Activated B cell treated with CpG ODN at 0.5 μM for 24 hours (primary cell): ENCODE results near the gene ALKBH5. TPM values are rescaled to one million over a fixed set of nuclear protein-coding genes. Genes with fewer than 3 reads are reported as not detected.
A peak's percentile ranks its signal among the peaks of the same experiment; 100 is the strongest.

ENCODE experiments used
- ATAC-seq: fragments of 200-7000 bp; cut with Tn5 transposase; one replicate; pipeline ENCODE4 v1.10.0; 2021; ENCODE audit warnings: low read depth, mild to moderate bottlenecking, moderate library complexity
- CTCF ChIA-PET: fragments of 350-600 bp; sonication (Branson Sonifier 250); formaldehyde crosslinking; loops from one replicate; lab custom pipeline; 2021; ENCODE audit warnings: antibody characterized with exemption; lab: Charles Lee
- POLR2A ChIA-PET: fragments of 350-600 bp; sonication (Branson Sonifier 250); formaldehyde crosslinking; loops from one replicate; lab custom pipeline; 2021; ENCODE audit warnings: antibody characterized with exemption; lab: Charles Lee
- DNase-seq: peaks from one replicate; pipeline ENCODE4 v3.0.0; 2022
- H3K27ac Mint-ChIP-seq: one replicate; pipeline ENCODE4 v1.8.0; 2020; ENCODE audit warnings: mixed read lengths
- H3K27me3 Mint-ChIP-seq: one replicate; pipeline ENCODE4 v1.8.0; 2021; ENCODE audit warnings: mixed read lengths
- H3K36me3 Mint-ChIP-seq: one replicate; pipeline ENCODE4 v1.8.0; 2021; ENCODE audit warnings: low read depth, mixed read lengths
- H3K4me1 Mint-ChIP-seq: one replicate; pipeline ENCODE4 v1.8.0; 2021; ENCODE audit warnings: mixed read lengths
- H3K4me3 Mint-ChIP-seq: one replicate; pipeline ENCODE4 v1.8.0; 2020; ENCODE audit warnings: mild to moderate bottlenecking, mixed read lengths
- H3K9me3 Mint-ChIP-seq: one replicate; pipeline ENCODE4 v1.8.0; 2020; ENCODE audit warnings: mixed read lengths
- intact Hi-C: fragments of 100-400 bp; cut with micrococcal nuclease; formaldehyde crosslinking; loops from one replicate; pipeline ENCODE4 v1.15.1; 2024
- total RNA-seq: library from RNA; stranded (reverse); gene quantifications from 2 replicates; pipeline ENCODE4 v1.2.3, GENCODE V29; 2022
- TF ChIP-seq, protein P1 (sequence below): fragments of 200-600 bp; IDR thresholded peaks from one replicate; pipeline ENCODE4 v1.8.0; 2022; ENCODE audit warnings: antibody characterized with exemption, mild to moderate bottlenecking

The ALKBH5 gene
- total RNA-seq, 1 donor from 2014 or later = 74.6 TPM

- CTCF ChIA-PET = no interaction called here
- no peak for DNase-seq
- intact Hi-C loops = no loop called here
Measured at GRCh38 chr17:18257268-18257981, 73.8 kb downstream of the ALKBH5 start.

GRCh38 chr17:18257982-18258355, 74.3 kb downstream of the ALKBH5 start:
- DNase-seq = peak; percentile 57
- ChIA-PET CTCF (no interaction called here), POLR2A (no interaction called here)
- TF ChIP-seq, protein P1, sequence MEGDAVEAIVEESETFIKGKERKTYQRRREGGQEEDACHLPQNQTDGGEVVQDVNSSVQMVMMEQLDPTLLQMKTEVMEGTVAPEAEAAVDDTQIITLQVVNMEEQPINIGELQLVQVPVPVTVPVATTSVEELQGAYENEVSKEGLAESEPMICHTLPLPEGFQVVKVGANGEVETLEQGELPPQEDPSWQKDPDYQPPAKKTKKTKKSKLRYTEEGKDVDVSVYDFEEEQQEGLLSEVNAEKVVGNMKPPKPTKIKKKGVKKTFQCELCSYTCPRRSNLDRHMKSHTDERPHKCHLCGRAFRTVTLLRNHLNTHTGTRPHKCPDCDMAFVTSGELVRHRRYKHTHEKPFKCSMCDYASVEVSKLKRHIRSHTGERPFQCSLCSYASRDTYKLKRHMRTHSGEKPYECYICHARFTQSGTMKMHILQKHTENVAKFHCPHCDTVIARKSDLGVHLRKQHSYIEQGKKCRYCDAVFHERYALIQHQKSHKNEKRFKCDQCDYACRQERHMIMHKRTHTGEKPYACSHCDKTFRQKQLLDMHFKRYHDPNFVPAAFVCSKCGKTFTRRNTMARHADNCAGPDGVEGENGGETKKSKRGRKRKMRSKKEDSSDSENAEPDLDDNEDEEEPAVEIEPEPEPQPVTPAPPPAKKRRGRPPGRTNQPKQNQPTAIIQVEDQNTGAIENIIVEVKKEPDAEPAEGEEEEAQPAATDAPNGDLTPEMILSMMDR = no peak
- H3K27me3 Mint-ChIP-seq = no peaks in the 10 kb centered on the region
- H3K4me3 Mint-ChIP-seq = peak overlapping the region; percentile 96
- H3K27ac Mint-ChIP-seq = peak overlapping the region; percentile 81
- H3K4me1 Mint-ChIP-seq = peaks cover 38% of the 10 kb centered on the region
- ATAC-seq = peak; percentile 33
- H3K36me3 Mint-ChIP-seq = peaks cover 36% of the 10 kb centered on the region
- intact Hi-C loops = loop anchor here (1.0 kb wide), 1 partner anchor 10 kb away; no protein-coding TSS in a partner anchor
- H3K9me3 Mint-ChIP-seq = no peaks in the 10 kb centered on the region

More at GRCh38 chr17:18257268-18257981, 73.8 kb downstream of the ALKBH5 start:
- Mint-ChIP-seq H3K27ac (peak overlapping the region; percentile 81), H3K36me3 (peaks cover 42% of the 10 kb centered on the region), H3K4me1 (peaks cover 38% of the 10 kb centered on the region), H3K9me3 (no peaks in the 10 kb centered on the region), H3K4me3 (peak overlapping the region; percentile 96), H3K27me3 (no peaks in the 10 kb centered on the region)
- ATAC-seq = no peak
- TF ChIP-seq, protein P1 = no peak
- POLR2A ChIA-PET = no interaction called here

DNA sequence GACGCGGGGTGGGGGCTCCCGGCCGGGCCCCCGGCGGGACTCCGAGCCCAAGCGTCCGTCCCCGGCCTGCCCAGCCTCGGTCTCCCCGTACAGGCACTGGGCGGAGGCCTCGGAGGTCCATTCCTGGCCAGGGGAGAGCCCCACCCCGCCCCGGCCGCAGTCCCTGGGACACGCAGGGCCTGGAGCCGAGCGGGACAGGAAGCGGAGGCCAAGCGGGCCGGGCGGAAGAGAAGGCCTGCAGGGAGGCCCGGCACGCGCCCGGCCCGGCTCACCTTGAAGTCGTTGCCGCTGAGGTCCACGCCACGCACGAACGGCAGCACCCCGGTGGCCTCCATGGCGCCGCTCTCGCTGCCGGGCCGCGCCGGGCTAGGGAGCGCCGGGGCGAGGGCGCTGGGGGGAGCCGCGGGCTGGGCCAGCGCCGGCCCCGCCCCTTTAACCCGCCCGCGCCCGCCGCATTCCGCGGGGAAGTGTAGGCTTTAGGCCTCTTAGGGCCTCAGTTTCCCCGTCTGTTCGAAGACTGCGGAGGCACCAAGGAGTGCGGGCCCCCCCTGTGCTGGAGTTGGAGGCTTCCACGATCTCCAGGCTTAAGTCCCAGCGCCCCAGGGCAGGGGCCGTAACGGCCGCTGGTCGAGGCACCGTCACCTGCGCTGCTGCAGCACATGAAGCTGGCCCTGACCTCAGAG, 74.9 kb downstream of the ALKBH5 start, which contains the start of gene FLII:
FLII (minus strand) TSS at position 383 of the 683 bp plus-strand sequence; CDS start at position 335, 48 bp downstream.
- Mint-ChIP-seq H3K36me3 (peaks cover 36% of the 10 kb centered on the region), H3K27ac (peak within 1 kb of the TSS; percentile 81), H3K9me3 (no peaks in the 10 kb centered on the region), H3K4me3 (peak within 1 kb of the TSS; percentile 96), H3K27me3 (no peaks in the 10 kb centered on the region), H3K4me1 (peaks cover 38% of the 10 kb centered on the region)
- peak; percentile 66 for DNase-seq
- ChIA-PET POLR2A (interaction anchor here (0.9 to 1.9 kb wide), 2 partner anchors 56 to 78 kb away, joined by 3 to 10 read pairs; partner anchors contain the start of genes SMCR8 and TOP3A), CTCF (no interaction called here)
- TF ChIP-seq, protein P1 = no peak
- ATAC-seq = peak; percentile 43
- intact Hi-C loops = loop anchor here (1.0 kb wide), 1 partner anchor 10 kb away; no protein-coding TSS in a partner anchor

Other genes with a start within 250 kb of the ALKBH5 start
- 15.2 and 18.3 TPM in 2 replicates for gene TOM1L2, start 211.4 kb upstream of the ALKBH5 start, total RNA-seq
- gene DRC3, start 211.0 kb upstream of the ALKBH5 start, total RNA-seq = not detected in 2 replicates
- gene ATPAF2, start 144.7 kb upstream of the ALKBH5 start, total RNA-seq = 60.7 and 69.1 TPM in 2 replicates
- 6.8 and 7.3 TPM in 2 replicates for gene GID4, start 144.4 kb upstream of the ALKBH5 start, total RNA-seq
- gene DRG2, start 95.9 kb upstream of the ALKBH5 start, total RNA-seq = 55.7 and 67.1 TPM in 2 replicates
- 0.73 and 1.3 TPM in 2 replicates for gene MYO15A, start 75.1 kb upstream of the ALKBH5 start, total RNA-seq
- gene LLGL1, start 41.8 kb downstream of the ALKBH5 start, total RNA-seq = 9.7 and 10.5 TPM in 2 replicates
- 291 and 301 TPM in 2 replicates for gene FLII, start 74.9 kb downstream of the ALKBH5 start, total RNA-seq
- 5.6 and 8.8 TPM in 2 replicates for gene MIEF2, start 76.8 kb downstream of the ALKBH5 start, total RNA-seq
- 44.8 and 46.4 TPM in 2 replicates for gene TOP3A, start 131.2 kb downstream of the ALKBH5 start, total RNA-seq
- 32.5 and 36.9 TPM in 2 replicates for gene SMCR8, start 131.5 kb downstream of the ALKBH5 start, total RNA-seq
- 17.9 and 18.4 TPM in 2 replicates for gene SHMT1, start 179.7 kb downstream of the ALKBH5 start, total RNA-seq
- gene EVPLL, start 193.9 kb downstream of the ALKBH5 start, total RNA-seq = not detected in 2 replicates